EH (cell line): Measurements from ENCODE around the gene SCAMP4.
A peak's percentile ranks its signal among the peaks of the same experiment; 100 is the strongest.

Experiments used
- DNase-seq: peaks from one replicate; pipeline ENCODE4 v3.0.0-alpha.2; 2015; ENCODE audit warnings: low read depth

The SCAMP4 gene

DNA sequence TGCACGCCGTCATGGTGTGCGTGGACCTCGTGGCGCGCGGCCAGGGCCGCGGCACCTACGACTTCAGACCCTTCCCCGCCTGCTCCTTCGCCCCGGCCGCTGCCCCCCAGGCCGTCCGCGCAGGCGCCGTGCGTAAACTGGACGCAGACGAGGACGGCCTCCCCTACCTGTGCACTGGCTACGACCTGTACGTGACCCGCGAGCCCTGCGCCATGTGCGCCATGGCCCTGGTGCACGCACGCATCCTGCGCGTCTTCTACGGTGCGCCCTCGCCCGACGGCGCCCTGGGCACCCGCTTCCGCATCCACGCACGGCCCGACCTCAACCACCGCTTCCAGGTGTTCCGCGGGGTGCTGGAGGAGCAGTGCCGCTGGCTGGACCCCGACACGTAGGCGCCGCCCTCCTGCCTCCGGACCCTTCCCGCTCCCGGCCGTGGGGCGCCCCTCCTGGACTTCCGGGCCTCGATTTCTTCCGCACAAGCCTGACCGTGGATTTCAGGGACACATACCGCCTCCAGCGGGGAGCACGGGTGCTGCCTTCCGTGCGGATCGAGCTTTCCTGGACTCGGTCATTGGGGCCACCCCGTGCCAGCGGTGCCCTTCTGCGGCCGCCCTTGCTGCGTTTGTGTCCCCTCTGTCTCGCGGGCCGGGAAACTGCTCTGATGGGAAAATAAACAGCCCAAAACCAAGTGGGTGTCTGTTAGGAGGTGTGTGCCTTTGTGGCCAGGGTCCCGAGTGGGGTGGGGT is 7.7 kb downstream of the SCAMP4 start:
- no peak for DNase-seq

DNA sequence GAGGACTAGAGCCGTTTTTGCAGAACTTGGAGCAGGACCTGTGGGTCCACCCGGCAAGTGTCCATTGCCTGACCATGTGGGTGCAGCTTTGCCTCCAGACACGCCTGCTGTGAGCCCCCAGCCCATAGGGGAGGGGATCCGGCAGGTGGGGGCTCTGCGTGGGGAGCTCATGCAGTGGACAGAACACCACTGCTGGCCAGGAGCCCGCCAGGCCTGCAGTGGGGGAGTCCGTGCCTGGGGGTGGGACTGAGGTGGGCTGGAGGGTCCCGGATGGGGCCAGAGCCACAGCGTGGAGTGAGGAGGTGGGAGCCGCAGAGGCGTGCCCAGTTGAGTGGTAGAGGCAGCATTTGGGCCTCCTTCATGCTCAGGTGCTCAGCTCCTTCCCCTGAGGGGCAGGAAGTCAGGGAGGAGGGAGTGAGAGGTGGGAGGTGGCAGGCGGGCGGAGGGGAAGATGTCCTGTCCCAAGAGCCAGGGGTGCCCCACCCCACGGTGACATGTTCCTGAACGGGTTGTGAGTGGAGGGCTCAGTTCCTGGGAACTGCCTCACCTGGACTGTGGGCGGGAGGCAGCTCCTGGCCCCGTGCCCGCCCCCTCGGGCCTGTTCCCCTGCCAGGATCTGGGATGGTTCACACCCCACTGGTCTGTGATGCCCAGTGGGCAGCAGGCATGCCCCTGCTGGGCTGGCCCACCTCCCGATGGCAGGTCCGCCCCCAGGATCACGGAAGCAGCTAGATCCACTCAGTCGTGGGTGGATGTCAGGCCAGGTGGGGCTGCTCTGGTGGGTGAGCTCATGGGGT is 8.8 kb downstream of the SCAMP4 start:
- DNase-seq, result no peak

DNA sequence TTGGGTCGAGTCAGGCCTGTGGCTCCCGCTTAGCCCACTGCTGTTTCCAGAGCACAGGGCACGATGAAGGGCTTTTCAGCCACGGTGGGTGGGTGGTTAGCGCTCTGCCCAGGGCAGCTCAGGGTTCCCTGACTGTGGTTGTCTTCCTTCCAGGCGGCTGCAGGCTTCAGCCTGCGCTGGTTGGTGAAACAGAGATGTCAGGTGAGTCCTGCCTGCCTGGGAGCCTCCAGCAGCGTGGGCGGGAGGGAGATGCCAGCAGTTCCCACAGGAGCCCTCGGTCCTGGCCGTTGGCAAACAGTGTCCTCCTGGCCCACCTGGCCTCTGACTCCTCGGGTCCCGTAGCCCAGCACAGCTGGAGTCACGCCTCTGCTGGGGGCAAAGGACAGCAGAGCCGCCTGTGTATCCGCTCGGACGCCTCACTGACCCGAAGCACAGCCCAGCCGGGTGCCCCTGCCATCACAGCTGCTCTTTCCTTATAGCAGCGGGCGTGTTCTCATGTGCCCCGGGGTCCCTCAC is 9.7 kb downstream of the SCAMP4 start:
- no peak for DNase-seq

DNA sequence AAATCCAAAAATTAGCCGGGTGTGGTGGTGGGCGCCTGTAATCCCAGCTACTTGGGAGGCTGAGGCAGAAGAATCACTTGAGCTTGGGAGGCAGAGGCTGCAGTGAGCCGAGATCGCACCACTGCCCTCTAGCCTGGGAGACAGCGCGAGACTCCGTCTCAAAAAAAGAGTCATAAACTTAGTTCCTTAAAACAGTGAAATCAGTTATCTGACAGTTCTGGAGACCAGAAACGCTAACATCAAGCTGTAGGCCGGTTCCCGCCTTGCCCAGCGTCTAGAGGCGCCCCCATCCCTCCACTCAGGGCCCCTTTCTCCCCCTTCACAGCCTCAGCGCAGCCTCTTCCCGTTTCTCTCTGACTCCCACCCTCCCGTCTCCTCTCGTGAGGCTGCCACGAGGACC is 11.9 kb downstream of the SCAMP4 start:
- DNase-seq, result no peak

DNA sequence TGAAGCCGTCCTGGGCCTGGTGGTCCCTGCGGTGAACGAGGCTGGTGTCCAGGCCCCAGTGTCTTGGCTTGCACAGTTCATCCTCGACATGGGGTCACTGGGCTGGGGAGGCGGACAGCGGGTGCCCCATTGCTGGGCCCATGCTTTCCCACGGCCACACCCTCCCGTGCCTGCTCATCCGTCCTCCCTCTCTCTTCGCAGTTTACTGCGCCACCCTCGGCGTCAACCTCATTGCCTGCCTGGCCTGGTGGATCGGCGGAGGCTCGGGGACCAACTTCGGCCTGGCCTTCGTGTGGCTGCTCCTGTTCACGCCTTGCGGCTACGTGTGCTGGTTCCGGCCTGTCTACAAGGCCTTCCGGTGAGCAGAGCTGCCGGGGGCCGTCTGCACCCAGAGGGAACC is 12.7 kb downstream of the SCAMP4 start:
- DNase-seq, result no peak

DNA sequence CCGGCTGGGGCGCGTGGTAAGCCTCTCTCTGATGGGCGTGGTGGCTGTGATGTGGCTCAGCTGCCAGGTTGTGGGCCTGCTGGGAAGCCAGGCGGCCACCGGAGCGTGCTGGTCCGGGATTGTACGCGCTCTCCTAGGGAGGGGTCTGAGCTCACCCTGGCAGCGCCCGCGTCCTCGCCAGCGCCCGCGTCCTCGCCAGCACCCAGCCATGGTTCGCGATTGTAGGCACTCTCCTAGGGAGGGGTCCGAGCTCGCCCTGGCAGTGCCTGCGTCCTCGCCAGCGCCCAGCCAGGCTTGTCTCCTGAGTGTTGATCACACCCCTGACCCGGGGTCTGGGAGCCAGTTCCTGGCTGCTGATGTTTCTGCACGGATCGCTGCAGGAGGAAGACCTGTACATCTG is 13.8 kb downstream of the SCAMP4 start:
- DNase-seq, result no peak

DNA sequence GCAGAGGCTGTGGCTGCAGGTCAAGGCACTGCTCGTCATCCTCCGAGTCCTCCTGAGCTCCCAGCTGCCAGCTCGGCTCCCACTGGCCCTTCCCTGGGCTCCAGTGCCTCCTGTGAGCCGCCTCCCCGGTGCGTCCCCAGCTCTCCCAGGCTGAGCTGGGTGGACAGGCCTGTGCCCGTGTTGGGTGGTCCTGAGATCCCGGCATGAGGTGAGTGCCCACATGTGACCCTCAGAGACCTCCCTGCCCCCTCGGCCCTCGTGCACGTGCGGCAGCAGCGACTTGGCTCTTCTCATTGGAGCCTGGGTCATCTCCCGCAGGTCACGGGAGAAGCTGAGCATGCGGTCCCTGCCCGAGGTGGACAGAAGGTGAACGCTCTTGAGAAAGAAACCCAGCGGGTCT is 15.4 kb downstream of the SCAMP4 start:
- no peak for DNase-seq

DNA sequence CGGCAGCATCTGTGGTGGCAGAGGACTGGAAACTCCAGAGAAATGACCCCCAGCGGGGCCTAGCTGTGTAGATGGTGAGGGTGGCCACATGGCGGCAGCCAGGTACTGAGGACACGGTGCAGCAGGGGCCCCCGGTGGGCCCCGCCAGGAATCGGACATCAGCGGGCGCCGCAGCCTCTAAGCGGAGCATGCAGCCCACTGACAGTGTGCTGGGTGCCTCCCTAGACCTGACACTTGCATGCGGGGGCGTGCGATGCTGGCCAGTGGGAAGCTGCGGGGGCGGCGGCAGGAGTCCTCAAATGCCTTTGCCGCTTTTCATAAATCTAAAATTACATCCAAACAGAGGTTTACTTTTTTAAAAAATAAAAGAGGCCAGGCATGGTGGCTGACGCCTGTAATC is 16.1 kb downstream of the SCAMP4 start:
- DNase-seq, result no peak

DNA sequence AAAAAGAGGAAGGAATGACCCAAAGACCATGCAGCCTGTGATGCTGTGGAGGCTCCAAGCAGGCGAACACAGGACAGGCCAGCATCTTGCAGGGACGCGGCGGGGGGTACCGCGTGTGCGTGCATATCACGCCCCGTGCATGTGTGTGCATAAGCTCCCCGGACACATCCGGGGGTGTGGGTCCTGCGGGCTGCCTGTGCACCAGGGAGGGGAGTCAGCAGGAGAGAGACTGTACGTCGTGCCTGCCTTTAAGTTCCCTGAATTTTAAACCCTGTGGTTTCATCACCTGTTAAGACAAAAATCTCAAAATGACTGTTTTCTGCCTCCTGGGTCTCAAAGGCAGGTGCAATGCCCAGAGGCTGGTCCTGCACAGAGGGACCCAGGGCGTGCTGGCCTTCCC is 16.6 kb downstream of the SCAMP4 start:
- DNase-seq, result no peak

DNA sequence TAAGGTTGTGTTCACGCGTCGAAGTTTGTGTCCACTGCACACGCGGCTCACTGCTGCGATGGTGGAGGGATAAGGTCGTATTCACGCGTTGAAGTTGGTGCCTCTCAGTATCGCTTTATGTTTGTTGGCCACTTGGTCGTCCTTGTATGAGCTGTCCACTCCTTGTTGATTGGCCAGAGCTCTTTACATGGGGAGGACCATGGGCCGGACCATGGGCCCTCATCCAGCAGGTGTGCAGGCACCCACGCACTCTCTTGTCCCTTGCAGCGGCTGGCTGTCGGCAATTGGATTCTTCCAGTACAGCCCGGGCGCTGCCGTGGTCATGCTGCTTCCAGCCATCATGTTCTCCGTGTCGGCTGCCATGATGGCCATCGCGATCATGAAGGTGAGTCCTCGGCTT is 17.6 kb downstream of the SCAMP4 start:
- no peak for DNase-seq

DNA sequence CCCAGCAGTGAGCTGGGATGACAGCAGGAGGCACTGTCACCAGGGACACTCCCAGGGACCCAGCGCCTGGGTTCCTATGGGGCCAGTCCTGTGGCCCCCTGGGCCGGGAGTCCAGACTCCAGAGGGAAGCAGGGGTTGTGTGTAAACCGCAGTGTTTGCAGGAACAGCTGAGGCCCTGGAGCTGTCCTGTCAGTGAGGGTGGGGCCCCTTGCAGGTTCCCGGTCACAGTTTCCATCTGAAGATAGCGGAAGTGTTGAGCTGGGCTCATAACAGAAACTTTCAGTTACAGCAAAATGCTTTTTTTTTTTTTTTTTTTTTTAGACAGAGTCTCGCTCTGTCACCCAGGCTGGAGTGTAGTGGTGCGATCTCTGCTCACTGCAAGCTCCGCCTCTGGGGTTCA is 18.1 kb downstream of the SCAMP4 start:
- DNase-seq, result no peak

DNA sequence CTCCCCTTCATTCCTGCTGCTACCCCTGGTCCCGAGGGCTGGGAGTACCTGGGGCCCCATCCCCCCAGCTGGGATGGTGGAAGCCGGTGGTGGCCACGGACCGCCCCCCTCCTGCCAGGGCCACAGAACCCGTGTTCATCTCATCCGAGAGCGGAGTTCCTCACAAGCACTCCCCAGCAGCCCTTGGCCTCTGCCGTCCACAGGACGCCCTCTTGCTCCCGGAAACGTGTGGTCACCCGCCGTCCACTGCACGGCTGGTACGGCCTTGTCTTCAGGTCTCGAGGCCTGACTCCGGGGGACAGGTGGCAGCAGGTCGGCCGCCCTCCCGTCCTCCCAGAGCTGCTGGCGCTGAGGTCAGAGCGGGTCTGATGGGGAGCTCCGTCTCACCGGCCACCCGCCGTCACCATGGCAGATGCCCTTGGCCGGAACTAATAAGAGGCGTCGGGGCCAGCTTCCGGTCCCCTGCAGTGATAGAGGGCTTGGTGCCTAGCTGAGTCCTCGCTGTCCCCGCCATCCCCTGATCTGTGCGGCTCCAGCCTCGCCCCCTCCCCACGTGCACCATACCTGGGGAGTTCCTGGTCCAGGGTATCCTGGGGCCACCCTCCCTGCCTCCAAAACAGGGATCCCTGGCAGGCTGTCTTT is 19.2 kb downstream of the SCAMP4 start:
- DNase-seq, result no peak

DNA sequence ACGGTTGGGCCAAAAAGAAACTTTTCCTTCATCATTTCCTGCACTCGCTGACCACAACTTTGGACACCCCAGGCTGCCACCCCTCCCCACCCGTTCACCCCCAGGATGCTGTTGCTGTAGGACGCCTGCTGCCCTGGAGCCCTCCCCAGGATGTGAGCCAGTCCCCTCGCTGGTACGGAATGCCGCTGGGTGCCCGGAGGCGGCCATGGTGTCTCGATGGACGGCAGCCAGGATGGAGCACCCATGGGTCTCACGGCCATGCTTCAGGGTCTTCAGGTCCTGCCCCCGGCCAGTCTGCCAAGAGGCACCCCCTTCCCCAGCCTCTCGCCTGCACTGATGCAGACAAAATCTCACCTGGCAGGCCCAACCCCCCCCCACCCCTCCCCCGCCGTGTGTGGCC is 20.3 kb downstream of the SCAMP4 start:
- DNase-seq, result no peak

DNA sequence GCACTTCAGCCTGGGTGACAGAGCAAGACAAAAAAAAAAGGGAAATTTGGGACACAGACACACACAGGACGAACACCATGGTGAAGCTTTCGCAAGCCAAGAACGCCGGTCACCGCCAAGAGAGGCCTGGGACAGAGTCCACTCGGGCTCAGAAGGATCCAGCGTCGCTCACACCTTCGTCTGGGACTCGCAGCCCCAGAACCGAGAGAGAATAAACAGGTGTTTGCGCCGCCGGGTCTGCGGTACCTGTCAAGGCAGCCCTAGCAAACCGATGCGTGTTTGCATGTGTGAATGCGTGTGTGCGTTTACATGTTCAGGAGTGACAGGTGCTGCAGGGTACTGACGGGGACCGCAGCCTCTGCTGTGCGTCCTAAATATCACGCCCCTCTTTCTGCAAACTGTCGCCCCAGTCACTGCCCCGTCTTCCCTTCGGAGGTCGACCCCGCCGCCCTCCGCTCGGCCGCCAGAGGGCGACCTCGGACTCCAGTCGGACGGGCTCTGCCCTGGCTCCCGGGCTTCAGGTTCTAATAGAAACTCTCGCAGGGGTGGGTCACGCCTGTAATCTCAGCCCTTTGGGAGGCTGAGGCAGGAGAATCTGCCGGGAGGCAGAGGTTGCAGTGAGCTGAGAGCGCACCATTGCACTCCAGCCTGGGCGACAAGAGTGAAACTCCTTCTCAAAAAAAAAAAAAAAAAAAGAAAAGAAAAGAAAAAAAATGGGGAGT is 24.0 kb downstream of the SCAMP4 start:
- DNase-seq, result peak; percentile 74

DNA sequence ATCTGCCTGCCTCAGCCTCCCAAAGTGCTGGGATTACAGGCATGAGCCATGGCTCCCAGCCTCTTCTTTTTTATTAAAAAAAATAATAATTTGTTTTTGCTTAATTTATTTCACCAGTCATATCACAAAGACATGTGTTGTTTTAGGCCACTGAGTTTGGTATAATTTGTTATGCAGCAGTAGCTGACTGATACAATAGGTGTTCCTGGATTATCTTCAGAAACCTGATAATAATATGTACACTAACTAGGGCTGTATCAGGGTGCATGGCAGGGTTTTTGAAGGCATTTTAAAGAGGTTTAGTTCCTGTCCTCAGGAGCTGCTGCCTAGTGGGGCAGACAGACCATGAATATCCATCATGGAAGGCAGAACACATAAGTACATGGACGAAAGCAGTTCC is 26.2 kb downstream of the SCAMP4 start:
- no peak for DNase-seq

DNA sequence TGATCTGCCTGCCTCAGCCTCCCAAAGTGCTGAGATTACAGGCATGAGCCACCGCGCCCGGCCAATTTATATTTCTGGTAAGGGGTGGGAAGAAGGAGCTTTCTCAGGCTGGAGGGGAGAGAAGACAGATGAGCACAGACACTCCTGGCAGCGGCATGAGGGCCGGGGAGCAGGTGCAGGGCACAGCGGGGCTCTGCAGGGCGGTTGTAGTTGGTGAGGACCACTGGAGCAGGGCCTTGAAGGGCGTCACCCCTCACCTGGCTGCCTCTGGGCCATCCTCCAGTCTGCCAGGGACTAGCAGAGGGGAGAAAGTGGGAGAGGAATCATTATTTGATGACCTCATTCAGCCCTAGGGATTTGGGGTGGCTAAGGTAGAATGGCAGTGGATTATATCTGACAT is 27.2 kb downstream of the SCAMP4 start:
- no peak for DNase-seq

DNA sequence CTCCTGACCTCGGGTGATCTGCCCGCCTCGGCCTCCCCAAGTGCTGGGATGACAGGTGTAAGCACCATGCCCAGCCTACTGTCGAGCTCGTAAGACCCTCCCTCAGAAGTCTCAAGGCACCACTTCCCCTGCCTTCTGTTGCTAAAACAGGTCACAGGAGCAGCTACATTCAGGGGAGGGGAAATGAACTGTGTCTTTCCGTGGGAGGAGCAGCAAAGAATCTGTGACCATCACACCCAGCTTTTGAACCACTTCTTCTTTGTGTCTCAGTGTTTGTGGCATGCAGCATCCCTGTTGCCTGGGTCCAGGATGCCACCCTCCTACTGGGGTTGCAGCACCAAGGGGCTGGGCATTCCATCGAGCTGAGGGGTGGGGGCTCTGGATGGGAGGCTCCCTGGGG is 28.0 kb downstream of the SCAMP4 start:
- no peak for DNase-seq

DNA sequence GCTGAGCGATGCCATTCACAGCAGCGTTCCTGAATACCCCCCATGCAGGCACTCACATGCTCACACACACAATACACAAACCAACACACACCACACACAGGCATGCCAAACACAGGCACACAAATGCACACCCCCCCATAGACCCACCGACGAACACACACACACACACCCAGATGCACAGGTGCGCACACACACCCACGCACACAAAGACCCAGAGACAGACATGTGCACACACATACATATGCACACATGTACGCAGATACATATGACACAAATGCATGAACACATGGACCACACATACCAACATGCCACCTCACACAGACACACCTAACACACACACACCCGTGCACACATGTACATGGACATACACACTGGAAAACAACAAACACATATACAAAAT is 28.7 kb downstream of the SCAMP4 start:
- DNase-seq, result no peak

DNA sequence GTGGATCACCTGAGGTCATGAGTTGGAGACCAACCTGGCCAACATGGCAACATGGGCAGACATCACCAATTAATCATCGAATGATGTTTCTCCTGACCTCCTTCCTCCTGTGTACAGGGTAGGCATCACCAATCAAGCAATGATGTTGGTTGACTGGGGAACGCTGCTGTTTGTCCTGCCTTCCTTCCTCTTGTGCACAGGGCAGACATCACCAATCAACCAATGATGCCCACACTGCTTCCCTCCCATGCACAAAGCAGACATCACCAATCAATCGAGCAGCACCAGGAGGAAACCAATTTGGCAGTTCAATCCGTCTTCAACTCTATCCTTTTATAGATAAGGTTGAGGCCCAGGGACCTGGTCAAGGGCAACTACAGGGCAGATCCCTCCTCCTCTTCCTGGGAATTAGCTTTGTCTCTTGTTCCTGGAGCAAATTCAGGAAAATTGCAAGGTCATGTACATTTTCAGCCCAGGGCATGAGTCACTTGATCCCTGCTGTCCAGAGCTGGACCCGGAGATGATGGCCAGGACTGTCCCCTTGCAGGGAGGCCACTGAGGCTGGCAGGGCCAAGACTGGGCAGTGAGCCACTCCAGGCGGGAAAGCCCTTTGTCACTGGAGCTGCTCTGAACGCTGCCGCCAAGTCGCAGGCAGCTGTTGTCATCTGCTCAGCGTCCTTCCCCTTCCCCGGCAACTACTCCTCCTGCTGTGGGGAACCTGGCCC is 30.4 kb downstream of the SCAMP4 start:
- peak; percentile 15 for DNase-seq

DNA sequence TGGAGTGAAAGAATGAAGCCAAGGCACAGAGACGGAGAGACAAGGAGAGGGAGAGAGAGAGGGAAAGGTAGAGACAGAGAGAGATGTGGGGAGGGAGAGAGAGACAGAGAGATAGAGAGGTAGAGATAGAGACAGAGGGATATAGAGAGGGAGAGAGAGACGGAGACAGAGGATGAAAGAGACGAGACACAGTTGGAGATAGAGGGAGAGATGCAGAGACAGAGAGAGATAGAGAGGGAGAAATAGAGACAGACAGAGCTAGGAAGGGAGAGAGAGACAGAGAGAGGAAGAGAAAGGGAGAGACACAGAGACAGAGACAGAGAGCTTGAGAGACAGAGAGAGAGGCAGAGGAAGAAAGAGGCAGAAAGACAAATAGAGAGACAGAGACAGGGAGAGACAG is 31.2 kb downstream of the SCAMP4 start:
- no peak for DNase-seq

DNA sequence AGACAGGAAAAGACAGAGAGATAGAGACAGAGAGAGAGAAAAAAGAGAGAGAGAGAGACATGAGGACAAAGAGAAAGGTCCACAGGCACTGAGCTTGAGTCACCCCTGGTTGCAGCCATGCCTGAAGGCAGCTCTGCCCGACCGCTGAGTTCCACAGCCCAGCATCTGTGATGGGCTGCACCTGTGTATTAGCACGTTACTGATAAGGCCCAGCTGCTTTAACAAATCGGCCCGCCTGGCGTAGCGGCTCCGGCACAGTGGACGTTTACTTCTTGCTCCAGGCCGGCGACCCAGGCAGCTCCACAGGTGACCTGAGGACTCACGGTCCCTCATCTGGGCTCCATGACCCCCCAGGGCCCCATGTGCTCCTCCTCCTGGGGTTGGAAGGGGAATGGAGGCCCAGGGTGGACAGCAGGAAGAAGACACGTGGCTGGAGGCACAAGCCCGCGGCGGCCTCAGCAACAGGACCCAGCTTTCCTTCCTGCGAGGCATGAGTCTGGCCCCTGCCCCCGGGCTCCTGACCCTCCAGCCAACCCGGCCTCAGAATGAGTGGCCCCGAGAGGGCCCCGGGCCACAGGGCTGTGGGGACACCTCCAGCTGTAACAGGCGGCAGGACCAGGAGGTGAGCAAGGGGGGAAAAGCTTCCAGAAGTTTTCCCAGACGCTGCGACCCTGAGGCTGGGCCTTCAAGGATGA is 31.9 kb downstream of the SCAMP4 start:
- no peak for DNase-seq
